HL-60 (cell line): Measurements from ENCODE around the gene IGLL5.

Experiments
- DNase-seq, 2 experiments: peaks; one replicate each; pipeline ENCODE4 v3.0.0-alpha.2; 2010 to 2020; ENCODE audit warnings: low read depth in 1 of 2, low spot score in 1 of 2
- H3K27ac ChIP-seq: fragments of 250-450 bp; sonication (Bioruptor Pico); replicated peaks from 2 replicates; pipeline ENCODE4 v1.5.1; 2020; ENCODE audit warnings: mild to moderate bottlenecking, moderate library complexity
- H3K27me3 ChIP-seq: fragments of 250-450 bp; sonication (Bioruptor Pico); 2 replicates; pipeline ENCODE4 v1.5.1; 2021; ENCODE audit warnings: mild to moderate bottlenecking, moderate library complexity; ENCODE audit not compliant: insufficient read depth, poor library complexity, severe bottlenecking
- H3K4me3 ChIP-seq: replicated peaks from 2 replicates; pipeline ENCODE4 v1.5.1; 2011; ENCODE audit warnings: mild to moderate bottlenecking, control low read depth, low read length; ENCODE audit not compliant: insufficient read depth
- CTCF ChIP-seq: IDR thresholded peaks from one replicate; pipeline ENCODE4 v1.5.1; 2011; ENCODE audit warnings: low read length, control low read depth, inconsistent platforms; ENCODE audit not compliant: insufficient read depth
- GABPA ChIP-seq: IDR thresholded peaks from 2 replicates; pipeline ENCODE4 v1.6.1; 2012; ENCODE audit warnings: low read depth
- POLR2AphosphoS5 ChIP-seq: IDR thresholded peaks from 2 replicates; pipeline ENCODE4 v1.6.1; 2012; ENCODE audit warnings: low read depth
- REST ChIP-seq: IDR thresholded peaks from 2 replicates; pipeline ENCODE4 v1.6.1; 2012; ENCODE audit warnings: low read depth; ENCODE audit not compliant: insufficient replicate concordance
- SPI1 ChIP-seq: IDR thresholded peaks from 2 replicates; pipeline ENCODE4 v1.6.1; 2012; ENCODE audit warnings: low read depth, mild to moderate bottlenecking, borderline replicate concordance

Gene IGLL5

GRCh38 chr22:22892096-22893052, 4.8 kb downstream of the IGLL5 start:
- TF ChIP-seq GABPA (no peak), POLR2AphosphoS5 (no peak), SPI1 (no peak), CTCF (no peak), REST (no peak)
- Histone ChIP-seq H3K27ac (no peak overlapping the region), H3K4me3 (no peak overlapping the region), H3K27me3 (peaks cover 6% of the 10 kb centered on the region)
- no peak for DNase-seq

GRCh38 chr22:22893077-22893805, 5.6 kb downstream of the IGLL5 start:
- Histone ChIP-seq H3K27me3 (peaks cover 6% of the 10 kb centered on the region), H3K4me3 (no peak overlapping the region), H3K27ac (no peak overlapping the region)
- TF ChIP-seq REST (no peak), SPI1 (no peak), CTCF (no peak), POLR2AphosphoS5 (no peak), GABPA (no peak)
- DNase-seq, result no peak

GRCh38 chr22:22893891-22894739, 6.5 kb downstream of the IGLL5 start:
- no peak for TF ChIP-seq POLR2AphosphoS5
- TF ChIP-seq CTCF, result no peak
- no peak for TF ChIP-seq GABPA
- TF ChIP-seq REST, result no peak
- DNase-seq, result no peak
- Histone ChIP-seq H3K27me3 (peaks cover 6% of the 10 kb centered on the region), H3K4me3 (no peak overlapping the region), H3K27ac (no peak overlapping the region)
